ENCODE data around the gene N4BP2L2. TPM values are rescaled to one million over a fixed set of nuclear protein-coding genes. Genes with fewer than 3 reads are reported as not detected.

The N4BP2L2 gene
- total RNA-seq: 100 to 1,000 TPM; 142 to 623 (median 163) TPM

GRCh38 chr13:32538621-32539246, at the start of gene N4BP2L2:
Gene N4BP2L2, minus strand, starts transcription at chr13:32538795. Its CDS starts 1,768 bp downstream, at chr13:32537027.
- TF ChIP-seq CTCF (IDR thresholded peaks at IDR 0.05; ENCODE audit: low read depth): no peak

DNA sequence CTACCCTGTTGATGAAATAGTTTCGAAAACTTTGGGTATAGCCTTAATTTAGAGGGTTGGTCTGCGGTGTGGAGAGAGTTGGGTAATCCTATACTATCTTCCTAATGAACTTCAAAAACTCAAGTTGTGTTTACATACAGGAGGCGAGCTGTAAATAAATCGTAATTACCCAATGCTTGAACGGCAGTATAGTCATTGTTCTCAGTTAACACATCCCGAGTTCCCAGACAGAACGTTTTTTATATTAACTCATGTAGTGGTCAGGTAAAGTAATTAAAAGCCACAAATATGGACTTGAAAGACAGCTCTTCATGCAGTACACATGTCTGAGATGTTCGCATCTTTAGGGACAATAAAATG, 49.2 kb upstream of the N4BP2L2 start:
- no peak for TF ChIP-seq CTCF (IDR thresholded peaks at IDR 0.05; ENCODE audit: low read depth)

GRCh38 chr13:32587011-32587810, 48.6 kb upstream of the N4BP2L2 start:
- TF ChIP-seq CTCF (IDR thresholded peaks at IDR 0.05; ENCODE audit: low read depth): no peak

- TF ChIP-seq CTCF (IDR thresholded peaks at IDR 0.05; ENCODE audit: low read depth): no peak
These were observed 47.7 kb upstream of the N4BP2L2 start, which contains the start of gene PDS5B for GRCh38 chr13:32586080-32586900. Gene PDS5B, plus strand, starts transcription at chr13:32586452. Its CDS starts 62,321 bp downstream, at chr13:32648773.

DNA sequence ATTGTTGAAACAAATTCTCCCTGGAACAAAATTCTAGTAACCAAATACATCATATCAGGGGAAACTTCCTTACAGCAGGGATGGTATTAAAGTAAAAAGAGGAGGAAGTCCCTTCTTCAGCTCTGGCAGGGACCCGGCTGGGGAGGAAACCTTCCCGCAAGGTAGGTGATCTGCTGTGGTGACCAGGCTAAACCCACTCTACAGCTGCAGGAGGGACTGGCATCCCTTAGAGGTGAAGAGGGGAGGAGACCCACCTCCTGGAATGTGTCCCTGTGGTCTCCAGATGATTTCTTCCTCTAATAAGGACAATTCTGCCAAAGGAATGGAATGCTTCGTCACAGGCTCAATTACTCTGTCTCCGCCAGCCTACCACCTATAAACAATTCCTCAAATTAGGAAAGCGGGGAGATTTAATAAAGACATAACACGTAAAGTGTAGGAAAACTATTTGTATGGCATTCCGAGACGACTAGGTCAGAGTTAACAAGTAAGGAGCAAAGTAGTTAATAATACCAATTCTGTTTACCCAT, 47.0 kb upstream of the N4BP2L2 start:
- no peak for TF ChIP-seq CTCF (IDR thresholded peaks at IDR 0.05; ENCODE audit: low read depth)

DNA sequence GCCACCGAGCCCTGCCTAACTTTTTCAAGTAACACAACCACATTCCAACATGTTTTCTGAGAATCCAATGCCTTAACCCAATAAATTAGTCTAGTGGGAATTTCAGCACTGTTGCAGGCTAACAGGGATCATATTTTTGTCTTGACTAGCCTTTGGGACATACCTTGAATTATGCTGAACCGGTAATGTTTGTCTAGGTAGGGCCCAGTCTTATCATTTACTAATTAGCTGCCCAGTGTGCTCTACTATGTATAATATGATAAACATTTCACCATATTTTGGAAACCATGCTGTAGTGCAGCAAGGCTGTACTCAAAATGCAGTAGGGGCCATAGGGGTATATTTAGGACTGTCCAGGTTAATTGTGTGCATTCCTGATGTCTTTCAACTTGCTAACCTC, 44.4 kb upstream of the N4BP2L2 start:
- no peak for TF ChIP-seq CTCF (IDR thresholded peaks at IDR 0.05; ENCODE audit: low read depth)
